ENCODE results near the gene NR4A1. TPM values are rescaled to one million over a fixed set of nuclear protein-coding genes. Genes with fewer than 3 reads are reported as not detected.

Gene NR4A1
- total and polyA plus RNA-seq, 9 of the 15 experiments (the other 6 are each of a cell fraction or from before 2014, with no cell fraction given) = 0.07 to 4.7 (median 1.9) TPM; not detected in 1

DNA sequence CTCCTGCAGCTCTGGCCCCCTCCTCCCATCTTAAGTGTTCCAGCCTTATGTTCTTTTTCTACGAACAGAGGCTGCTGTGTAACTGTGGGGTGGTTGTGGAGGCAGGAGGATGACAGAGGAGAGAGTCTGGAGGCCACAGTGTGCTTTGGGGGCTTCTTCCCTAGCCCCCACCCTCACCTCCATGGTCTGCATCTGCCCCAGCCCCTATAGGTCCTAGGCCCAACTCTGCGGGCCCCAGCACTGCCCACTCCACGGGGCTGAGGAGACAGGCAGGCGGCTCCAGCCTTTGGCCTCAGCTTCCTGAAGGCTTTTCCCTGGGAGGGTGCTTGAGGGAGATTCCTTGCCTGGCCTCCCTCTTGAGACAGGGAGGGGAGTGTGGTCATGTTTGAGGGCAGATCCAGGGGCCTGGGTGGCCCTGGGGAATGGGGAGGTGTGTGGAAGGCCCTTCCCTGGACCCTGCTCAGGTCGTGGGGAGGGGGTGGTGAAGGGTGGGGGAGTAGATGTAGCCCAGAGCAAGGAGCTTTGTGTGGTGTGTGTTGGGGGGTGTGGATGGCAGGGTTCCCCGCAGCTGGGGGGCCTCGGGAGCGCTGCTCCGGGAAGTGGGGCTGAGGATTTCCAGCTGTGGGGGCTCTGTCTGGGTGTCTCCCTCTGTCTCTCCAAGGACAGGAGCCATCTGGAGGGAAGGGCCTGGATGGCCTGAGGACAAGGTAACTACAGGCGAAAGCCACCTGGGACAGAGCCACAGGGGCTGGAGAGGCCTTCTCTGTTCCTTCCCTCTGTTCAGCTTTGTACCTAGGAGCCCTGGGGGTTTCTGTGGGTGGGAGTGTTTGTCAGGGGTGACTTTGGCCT, 29.4 kb downstream of the NR4A1 start (continued):
- no peak for TF ChIP-seq ZNF133 (CRISPR knock-in tag; IDR thresholded peaks at IDR 0.05)
- TF ChIP-seq, protein P1, sequence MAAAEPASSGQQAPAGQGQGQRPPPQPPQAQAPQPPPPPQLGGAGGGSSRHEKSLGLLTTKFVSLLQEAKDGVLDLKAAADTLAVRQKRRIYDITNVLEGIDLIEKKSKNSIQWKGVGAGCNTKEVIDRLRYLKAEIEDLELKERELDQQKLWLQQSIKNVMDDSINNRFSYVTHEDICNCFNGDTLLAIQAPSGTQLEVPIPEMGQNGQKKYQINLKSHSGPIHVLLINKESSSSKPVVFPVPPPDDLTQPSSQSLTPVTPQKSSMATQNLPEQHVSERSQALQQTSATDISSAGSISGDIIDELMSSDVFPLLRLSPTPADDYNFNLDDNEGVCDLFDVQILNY (CRISPR knock-in tag; IDR thresholded peaks at IDR 0.05) = no peak

DNA sequence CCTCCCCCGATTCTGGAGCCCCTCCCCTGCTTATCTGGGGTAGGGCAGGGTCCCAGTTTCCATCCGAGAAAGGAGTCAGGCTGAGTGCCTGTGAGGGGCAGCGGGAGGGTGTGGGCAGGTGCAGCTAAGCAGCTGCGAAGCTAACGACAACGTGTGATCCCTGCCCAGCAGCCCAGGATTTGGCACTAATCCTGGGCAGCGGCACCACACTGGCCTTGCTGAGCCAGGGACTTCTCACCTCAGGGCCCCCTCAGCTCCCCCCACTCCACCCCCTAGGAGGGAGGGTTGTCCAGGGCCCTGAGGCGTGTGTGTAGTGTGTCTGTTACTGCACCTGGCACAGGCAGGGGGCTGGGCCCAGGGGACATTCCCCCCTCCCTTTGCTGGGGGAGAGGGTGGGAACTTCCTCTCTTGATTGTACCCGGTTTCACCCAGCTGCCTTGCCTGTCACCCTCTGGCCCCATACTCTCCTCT, 30.1 kb downstream of the NR4A1 start:
- WGBS (ENCODE audit: insufficient coverage, low coverage, missing lambda C conversion rate) = 39% methylated on average over 9 of the region's 9 CpGs
- H3K27ac ChIP-seq (ENCODE audit: extremely low read depth, low read depth, low read length) = no peak overlapping the region
- CTCF ChIA-PET (ENCODE audit: low intra/inter-chr PET ratio) = interaction anchor here (0.6 to 8.1 kb wide), 2 partner anchors 56 to 60 kb away, joined by 6 to 242 read pairs; no protein-coding TSS in a partner anchor
- intact Hi-C loops (cut with micrococcal nuclease) = loop anchor here (5.0 kb wide), 1 partner anchor 41 kb away; no protein-coding TSS in a partner anchor
- H3K4me2 ChIP-seq (ENCODE audit: insufficient read depth, low read length) = no peak overlapping the region
- no peak for FAIRE-seq
- DNase-seq (ENCODE audit: extremely low read depth in 1 of 4, low spot score in 3 of 4) = no peak
- H3K9me1 ChIP-seq (ENCODE audit: control insufficient read depth, insufficient read depth, low read length) = no peaks in the 10 kb centered on the region
- H3K36me3 ChIP-seq (ENCODE audit: control insufficient read depth, insufficient read depth, low read length) = peaks cover 26% of the 10 kb centered on the region; the same call in 2 of the 3 replicates
- H3K4me1 ChIP-seq (replicated peaks in 1 of 2; ENCODE audit: control insufficient read depth in 2 of 2, insufficient read depth in 2 of 2, low read length in 2 of 2) = peaks cover 0 to 10% of the 10 kb centered on the region in 2 experiments; a peak in 1 of 5 replicates
- H3K9ac ChIP-seq (ENCODE audit: insufficient read depth in 1 of 2, low read depth in 2 of 2, low read length in 2 of 2) = no peak overlapping the region
- no peaks in the 10 kb centered on the region; the same call in 2 of the 3 replicates for H3K79me2 ChIP-seq (ENCODE audit: control insufficient read depth, insufficient read depth, low read length)
- no peak overlapping the region for H3K4me3 ChIP-seq
- POLR2A ChIA-PET = interaction anchor here (0.9 to 2.8 kb wide), 4 partner anchors 10 to 54 kb away, joined by 3 to 18 read pairs (median 4); partner anchors contain the start of gene ATG101
- in situ Hi-C loops (cut with MboI) = loop anchor here (5.0 kb wide), 1 partner anchor 54 kb away; no protein-coding TSS in a partner anchor
- peaks cover 22% of the 10 kb centered on the region for H4K20me1 ChIP-seq (replicated peaks; ENCODE audit: control insufficient read depth, insufficient read depth, low read length)
- no peak overlapping the region for H2AFZ ChIP-seq (ENCODE audit: low read depth, low read length)
- ATAC-seq = no peak
- BruUV-seq (replicated peaks) = no TSS peak
- no peaks in the 10 kb centered on the region for H3K9me3 ChIP-seq (replicated peaks; ENCODE audit: control insufficient read depth, insufficient read depth, low read depth, low read length)
- H3K27me3 ChIP-seq (ENCODE audit: control insufficient read depth in 2 of 2, insufficient read depth in 2 of 2, low read length in 2 of 2) = peaks cover 13 to 19% of the 10 kb centered on the region in 2 experiments; a peak in 4 of 5 replicates
- no peak for TF ChIP-seq STAT5B (CRISPR knock-in tag; IDR thresholded peaks at IDR 0.05)
- TF ChIP-seq, protein P2, sequence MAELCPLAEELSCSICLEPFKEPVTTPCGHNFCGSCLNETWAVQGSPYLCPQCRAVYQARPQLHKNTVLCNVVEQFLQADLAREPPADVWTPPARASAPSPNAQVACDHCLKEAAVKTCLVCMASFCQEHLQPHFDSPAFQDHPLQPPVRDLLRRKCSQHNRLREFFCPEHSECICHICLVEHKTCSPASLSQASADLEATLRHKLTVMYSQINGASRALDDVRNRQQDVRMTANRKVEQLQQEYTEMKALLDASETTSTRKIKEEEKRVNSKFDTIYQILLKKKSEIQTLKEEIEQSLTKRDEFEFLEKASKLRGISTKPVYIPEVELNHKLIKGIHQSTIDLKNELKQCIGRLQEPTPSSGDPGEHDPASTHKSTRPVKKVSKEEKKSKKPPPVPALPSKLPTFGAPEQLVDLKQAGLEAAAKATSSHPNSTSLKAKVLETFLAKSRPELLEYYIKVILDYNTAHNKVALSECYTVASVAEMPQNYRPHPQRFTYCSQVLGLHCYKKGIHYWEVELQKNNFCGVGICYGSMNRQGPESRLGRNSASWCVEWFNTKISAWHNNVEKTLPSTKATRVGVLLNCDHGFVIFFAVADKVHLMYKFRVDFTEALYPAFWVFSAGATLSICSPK (IDR thresholded peaks at IDR 0.05; ENCODE audit: borderline replicate concordance) = no peak
- TF ChIP-seq ZNF644 (tag; IDR thresholded peaks at IDR 0.05; ENCODE audit: low read depth) = no peak
- no peak for TF ChIP-seq SRF (CRISPR knock-in tag; IDR thresholded peaks at IDR 0.05)
- no peak for TF ChIP-seq EHMT2 (IDR thresholded peaks at IDR 0.05)
- TF ChIP-seq TRIM28 (IDR thresholded peaks at IDR 0.05) = no peak
- no peak for TF ChIP-seq ZNF3 (CRISPR knock-in tag; IDR thresholded peaks at IDR 0.05)
- no peak for TF ChIP-seq NCOA6 (IDR thresholded peaks at IDR 0.05)
- TF ChIP-seq RFX1 (IDR thresholded peaks at IDR 0.05) = no peak
- no peak for TF ChIP-seq SIX5 (IDR thresholded peaks at IDR 0.05; ENCODE audit: borderline replicate concordance in 1 of 2, insufficient read depth in 1 of 2, low read depth in 1 of 2, low read length in 2 of 2)
- no peak for TF ChIP-seq SUPT5H (IDR thresholded peaks at IDR 0.05)
- TF ChIP-seq ZFX (CRISPR knock-in tag; IDR thresholded peaks at IDR 0.05) = no peak
- no peak for TF ChIP-seq CBFB (CRISPR knock-in tag; IDR thresholded peaks at IDR 0.05)
- TF ChIP-seq ETV1 (tag; conservative IDR thresholded peaks at IDR 0.05; ENCODE audit: low read depth) = no peak
- TF ChIP-seq, protein P3, sequence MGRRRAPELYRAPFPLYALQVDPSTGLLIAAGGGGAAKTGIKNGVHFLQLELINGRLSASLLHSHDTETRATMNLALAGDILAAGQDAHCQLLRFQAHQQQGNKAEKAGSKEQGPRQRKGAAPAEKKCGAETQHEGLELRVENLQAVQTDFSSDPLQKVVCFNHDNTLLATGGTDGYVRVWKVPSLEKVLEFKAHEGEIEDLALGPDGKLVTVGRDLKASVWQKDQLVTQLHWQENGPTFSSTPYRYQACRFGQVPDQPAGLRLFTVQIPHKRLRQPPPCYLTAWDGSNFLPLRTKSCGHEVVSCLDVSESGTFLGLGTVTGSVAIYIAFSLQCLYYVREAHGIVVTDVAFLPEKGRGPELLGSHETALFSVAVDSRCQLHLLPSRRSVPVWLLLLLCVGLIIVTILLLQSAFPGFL (CRISPR knock-in tag; IDR thresholded peaks at IDR 0.05) = no peak

Data from K562 (cell line).